Lung (tissue), 12 donors: ENCODE data around the gene GNLY. TPM values are rescaled to one million over a fixed set of nuclear protein-coding genes. Genes with fewer than 3 reads are reported as not detected.

Source experiments
- ATAC-seq: fragments of 200-7000 bp; cut with Tn5 transposase; one replicate; pipeline ENCODE4 v1.9.1; 2020; ENCODE audit warnings: moderate number of reproducible peaks; ENCODE audit not compliant: insufficient read depth, low FRiP score
- DNase-seq, 3 donors: peaks; one replicate each; pipeline ENCODE4 v3.0.0-alpha.2; 2013 to 2017
- H3K27ac ChIP-seq, 2 donors: one replicate each; pipeline ENCODE4 v1.5.1; 2013; ENCODE audit warnings: mild to moderate bottlenecking in 2 of 2, moderate library complexity in 2 of 2, control low read depth in 1 of 2, inconsistent platforms in 1 of 2, low read depth in 1 of 2, low read length in 1 of 2
- H3K27me3 ChIP-seq, 3 donors: one replicate each; pipeline ENCODE4 v1.5.1; 2013; ENCODE audit warnings: low read length in 2 of 3; ENCODE audit not compliant: control insufficient read depth in 3 of 3, insufficient read depth in 3 of 3
- H3K36me3 ChIP-seq, 4 donors: one replicate each; pipeline ENCODE4 v1.5.1; 2013; ENCODE audit warnings: low read length in 4 of 4, mild to moderate bottlenecking in 1 of 4, moderate library complexity in 1 of 4; ENCODE audit not compliant: control insufficient read depth in 4 of 4, insufficient read depth in 4 of 4
- H3K4me1 ChIP-seq, 5 donors: one replicate each; pipeline ENCODE4 v1.5.1; 2013; ENCODE audit warnings: low read length in 5 of 5, mild to moderate bottlenecking in 2 of 5, moderate library complexity in 1 of 5; ENCODE audit not compliant: control insufficient read depth in 5 of 5, insufficient read depth in 5 of 5
- H3K4me3 ChIP-seq: one replicate; pipeline ENCODE4 v1.5.1; 2013; ENCODE audit warnings: mild to moderate bottlenecking, control low read depth, moderate library complexity
- H3K9ac ChIP-seq, 2 donors: one replicate each; pipeline ENCODE4 v1.5.1; 2013; ENCODE audit warnings: low read length in 2 of 2, control low read depth in 1 of 2; ENCODE audit not compliant: insufficient read depth in 1 of 2
- H3K9me3 ChIP-seq, 4 donors: one replicate each; pipeline ENCODE4 v1.5.1; 2013; ENCODE audit warnings: low read length in 3 of 4, mild to moderate bottlenecking in 1 of 4, moderate library complexity in 1 of 4; ENCODE audit not compliant: control insufficient read depth in 4 of 4, insufficient read depth in 3 of 4
- CTCF ChIP-seq: IDR thresholded peaks from 2 replicates; pipeline ENCODE4 v1.5.1; 2012; ENCODE audit warnings: mild to moderate bottlenecking; ENCODE audit errors: control extremely low read depth, extremely low read depth
- WGBS, 2 donors: extraction: QIAGEN DNeasy Blood & Tissue Kit; methylation state at CpG; one replicate each; pipeline ENCODE4 v1.1.7; 2013; 5-methylcytosine and 5-hydroxymethylcytosine counted together
- polyA plus RNA-seq, 2 donors: library from polyadenylated mRNA; stranded (reverse); fragments of 200-250 nt; gene quantifications; one replicate each; pipeline ENCODE4 v1.2.1, GENCODE V29; 2013
- total RNA-seq, 2 donors: library from RNA; depleted of rRNA in 1 of 2; stranded (reverse); fragments of >200 nt in 1 of 2; gene quantifications; one replicate each; pipeline ENCODE4 v1.2.1, GENCODE V29; 2014 to 2021
- donor health status: control.
- donor health status: control.
- donor health status: Bipolar disorder and iron deficiency.
- donor health status: healthy.
- donor health status: DM: yes; HTN: yes; CAD: no.

Gene GNLY
- total and polyA plus RNA-seq, 4 donors: 9.0 to 13.6 (median 12.1) TPM; not detected in 1

- Histone ChIP-seq H3K27me3 (no peaks in the 10 kb centered on the region), H3K9me3 (no peaks in the 10 kb centered on the region), H3K27ac (no peak overlapping the region), H3K4me3 (no peak overlapping the region), H3K4me1 (peaks cover 0 to 20% (median 7%) of the 10 kb centered on the region in 5 donors), H3K9ac (no peak overlapping the region), H3K36me3 (no peaks in the 10 kb centered on the region)
- DNase-seq: no peak
- no peak for TF ChIP-seq CTCF
- no peak for ATAC-seq
Observed at GRCh38 chr2:85702172-85702571, 8.0 kb downstream of the GNLY start.

- Histone ChIP-seq H3K9me3 (no peaks in the 10 kb centered on the region), H3K4me3 (no peak overlapping the region), H3K36me3 (no peaks in the 10 kb centered on the region), H3K27ac (no peak overlapping the region), H3K27me3 (no peaks in the 10 kb centered on the region), H3K9ac (no peak overlapping the region), H3K4me1 (peaks cover 0 to 20% (median 7%) of the 10 kb centered on the region in 5 donors)
- 53 to 73% methylated on average over 4 of the region's 4 CpGs for WGBS, 2 donors
- ATAC-seq: no peak
- no peak for TF ChIP-seq CTCF
- no peak for DNase-seq
Observed at GRCh38 chr2:85702800-85703199, 8.6 kb downstream of the GNLY start.

- TF ChIP-seq CTCF: no peak
- Histone ChIP-seq H3K4me3 (no peak overlapping the region), H3K36me3 (no peaks in the 10 kb centered on the region), H3K9me3 (no peaks in the 10 kb centered on the region), H3K4me1 (peaks cover 0 to 20% (median 7%) of the 10 kb centered on the region in 5 donors), H3K9ac (no peak overlapping the region), H3K27me3 (no peaks in the 10 kb centered on the region), H3K27ac (no peak overlapping the region)
- ATAC-seq (no peak), DNase-seq (no peak)
Observed at GRCh38 chr2:85703329-85703728, 9.2 kb downstream of the GNLY start.

- no peaks in the 10 kb centered on the region for H3K9me3 ChIP-seq
- no peak overlapping the region for H3K4me3 ChIP-seq
- peak overlapping the region in 1 of 2 donors; percentile 65 for H3K27ac ChIP-seq
- ATAC-seq (no peak), DNase-seq (no peak)
- H3K4me1 ChIP-seq: peaks cover 0 to 20% (median 7%) of the 10 kb centered on the region in 5 donors
- no peaks in the 10 kb centered on the region for H3K36me3 ChIP-seq
- no peaks in the 10 kb centered on the region for H3K27me3 ChIP-seq
- no peak overlapping the region for H3K9ac ChIP-seq
- 80 to 84% methylated on average over 3 of the region's 3 CpGs for WGBS, 2 donors
- TF ChIP-seq CTCF: no peak
Observed at GRCh38 chr2:85704038-85704437, 9.9 kb downstream of the GNLY start.
